Measurements from ENCODE around the gene WNT11.

Gene WNT11

GRCh38 chr11:76206327-76207081 is at the start of gene WNT11:
TSS of gene WNT11 (minus strand) at chr11:76206502. CDS start at chr11:76206407, 95 bp downstream.
- DNase-seq (ENCODE audit: low read depth in 2 of 2) = no peak

- DNase-seq (ENCODE audit: low read depth in 2 of 2) = no peak
Observed at GRCh38 chr11:76253416-76253815, 47.1 kb upstream of the WNT11 start.

DNA sequence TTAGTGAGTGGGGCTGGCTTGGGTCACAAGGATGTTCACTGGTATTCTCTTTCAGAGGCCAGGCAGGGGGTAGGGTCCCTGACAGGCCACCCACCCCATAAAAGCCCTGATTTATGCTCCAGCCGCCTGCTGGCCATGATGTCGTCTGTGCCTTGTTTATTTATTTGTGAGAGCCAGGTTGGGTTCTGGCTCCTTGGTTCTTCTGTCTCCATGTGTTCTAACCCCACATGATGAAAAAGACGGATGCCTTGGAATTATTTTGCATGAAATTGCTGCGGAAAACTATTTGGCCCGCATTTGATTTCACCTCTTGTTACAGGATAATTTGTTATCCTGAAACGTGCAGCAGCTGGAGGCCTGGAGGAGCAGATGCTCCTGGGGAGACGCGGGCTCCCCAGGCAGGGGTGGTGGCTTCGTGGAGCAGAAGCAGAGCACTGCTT is 46.3 kb upstream of the WNT11 start:
- DNase-seq (ENCODE audit: low read depth in 2 of 2) = no peak

- DNase-seq (ENCODE audit: low read depth in 2 of 2) = no peak
Observed at GRCh38 chr11:76251576-76251975, 45.3 kb upstream of the WNT11 start.

DNA sequence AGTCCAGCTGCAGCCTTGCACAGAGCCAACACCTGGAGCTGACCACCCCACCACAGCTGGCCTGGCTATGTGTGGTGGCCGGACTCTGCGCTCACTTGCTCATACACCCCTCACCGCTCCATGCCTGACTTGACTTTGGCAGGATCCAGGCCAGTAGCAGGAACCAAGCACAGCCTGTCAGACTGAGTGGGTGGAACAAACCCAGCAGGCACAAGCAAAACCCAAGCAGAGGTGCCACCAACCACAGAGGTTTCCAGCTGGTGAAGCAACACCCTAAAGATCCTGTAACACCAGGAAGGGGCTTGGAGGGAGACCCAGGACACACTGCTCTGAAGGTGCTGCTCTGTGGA is 44.9 kb upstream of the WNT11 start:
- DNase-seq (ENCODE audit: low read depth in 2 of 2) = no peak

DNA sequence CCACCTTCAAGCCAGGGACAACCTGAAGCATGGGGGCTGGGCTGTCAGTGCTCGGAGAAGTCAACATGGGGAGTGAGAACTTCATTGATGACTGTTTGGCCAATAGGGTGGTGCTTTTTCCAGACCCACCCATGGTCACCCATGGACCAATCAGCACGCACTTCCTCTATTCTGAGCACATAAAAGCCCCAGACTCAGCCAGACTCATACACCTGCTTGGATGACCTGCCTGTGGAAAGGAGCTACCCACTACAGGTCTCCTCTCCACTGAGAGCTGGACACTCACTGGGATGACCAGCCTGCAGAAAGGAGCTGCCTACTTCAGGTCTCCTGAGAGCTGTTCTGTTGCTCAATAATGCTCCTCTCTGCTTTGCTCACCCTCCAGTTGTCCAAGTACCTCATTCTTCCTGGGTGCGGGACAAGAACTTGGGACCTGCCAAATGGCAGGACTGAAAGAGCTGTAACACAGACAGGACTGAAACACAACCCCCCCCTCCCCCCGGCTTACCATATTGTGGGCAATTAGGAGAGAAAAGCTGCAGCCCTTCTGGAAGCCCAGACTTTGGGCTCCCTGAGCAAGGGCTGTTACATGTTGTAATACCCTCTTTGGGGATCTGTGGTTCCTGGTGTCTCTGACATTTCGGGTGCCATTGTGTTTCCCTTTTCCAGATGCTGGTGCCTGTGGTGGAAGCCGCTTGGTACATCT is 44.4 kb upstream of the WNT11 start:
- DNase-seq (ENCODE audit: low read depth in 2 of 2) = no peak

DNA sequence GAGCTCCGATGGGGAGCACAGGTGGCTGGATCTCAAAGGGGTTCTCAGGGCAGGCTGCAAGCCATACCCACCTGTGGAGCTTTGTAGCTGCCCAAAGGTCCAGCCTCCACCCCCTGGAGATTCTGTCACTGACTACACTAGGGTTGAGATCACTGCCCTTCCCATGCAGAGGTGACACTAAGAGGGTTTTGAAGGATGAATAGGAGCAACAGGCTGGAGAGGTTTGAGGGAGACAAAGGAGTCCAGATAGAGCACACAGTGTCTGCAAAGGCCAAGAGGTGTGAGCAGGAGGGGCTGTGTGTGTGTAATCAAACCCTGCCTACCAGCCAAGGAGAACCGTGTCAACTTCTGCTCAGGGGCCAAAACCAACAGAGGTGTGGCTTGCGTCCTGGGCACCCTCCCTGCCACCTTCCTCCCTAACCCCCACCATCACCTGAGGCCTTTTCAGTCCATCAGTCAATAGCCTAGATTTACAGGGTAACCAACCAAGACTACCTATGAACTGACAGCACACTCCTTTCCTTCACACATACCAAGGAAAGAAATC is 43.0 kb upstream of the WNT11 start:
- DNase-seq (ENCODE audit: low read depth in 2 of 2) = no peak

- DNase-seq (ENCODE audit: low read depth in 2 of 2) = no peak
Observed at GRCh38 chr11:76248210-76248609, 41.9 kb upstream of the WNT11 start.

- no peak for DNase-seq (ENCODE audit: low read depth in 2 of 2)
Observed at GRCh38 chr11:76247091-76247490, 40.8 kb upstream of the WNT11 start.

- DNase-seq (ENCODE audit: low read depth in 2 of 2) = no peak
Observed at GRCh38 chr11:76246271-76246933, 40.1 kb upstream of the WNT11 start.

- no peak for DNase-seq (ENCODE audit: low read depth in 2 of 2)
Observed at GRCh38 chr11:76245720-76246119, 39.4 kb upstream of the WNT11 start.

GRCh38 chr11:76244316-76244851 is 38.1 kb upstream of the WNT11 start:
- DNase-seq (ENCODE audit: low read depth in 2 of 2) = no peak

- DNase-seq (ENCODE audit: low read depth in 2 of 2) = no peak
Observed at GRCh38 chr11:76243957-76244285, 37.6 kb upstream of the WNT11 start.

- no peak for DNase-seq (ENCODE audit: low read depth in 2 of 2)
Observed at GRCh38 chr11:76243193-76243956, 37.1 kb upstream of the WNT11 start.

DNA sequence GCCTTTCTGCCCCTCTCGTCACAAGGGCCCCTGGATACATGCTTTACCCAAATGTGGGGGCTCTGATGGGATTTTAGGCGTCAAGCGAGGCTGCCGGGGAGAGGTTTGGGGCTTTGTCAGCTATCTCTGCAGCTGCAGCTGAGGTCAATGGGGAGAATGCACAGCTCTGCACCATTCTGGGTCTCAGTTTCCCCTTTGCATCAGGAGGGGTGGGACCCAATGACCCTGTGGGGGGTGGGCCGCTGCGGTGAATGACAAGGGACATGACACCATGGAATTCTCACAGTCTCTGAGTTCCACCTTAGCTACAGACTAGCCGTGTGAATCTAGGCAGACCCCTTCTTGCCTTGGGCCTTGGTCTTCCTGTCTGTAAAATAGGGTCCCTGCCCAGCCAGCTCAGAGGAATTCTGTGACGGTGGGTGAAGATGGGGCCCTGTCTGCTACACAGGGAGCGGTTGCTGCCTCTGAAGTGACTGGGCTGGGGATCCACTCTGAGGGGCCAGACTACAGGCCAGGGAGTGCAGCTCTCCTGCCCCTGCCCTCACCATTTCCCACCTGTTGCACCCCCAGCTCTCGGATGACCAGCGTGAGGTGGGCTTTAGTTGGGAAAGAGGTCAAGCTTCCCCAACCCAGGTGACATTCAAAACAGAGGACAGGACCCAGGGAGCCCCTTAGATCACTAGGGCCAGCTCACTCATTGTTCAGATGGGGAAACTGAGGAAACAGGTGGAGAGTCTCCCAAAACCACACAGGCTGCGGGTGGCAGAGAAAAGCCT is 35.9 kb upstream of the WNT11 start:
- no peak for DNase-seq (ENCODE audit: low read depth in 2 of 2)

DNA sequence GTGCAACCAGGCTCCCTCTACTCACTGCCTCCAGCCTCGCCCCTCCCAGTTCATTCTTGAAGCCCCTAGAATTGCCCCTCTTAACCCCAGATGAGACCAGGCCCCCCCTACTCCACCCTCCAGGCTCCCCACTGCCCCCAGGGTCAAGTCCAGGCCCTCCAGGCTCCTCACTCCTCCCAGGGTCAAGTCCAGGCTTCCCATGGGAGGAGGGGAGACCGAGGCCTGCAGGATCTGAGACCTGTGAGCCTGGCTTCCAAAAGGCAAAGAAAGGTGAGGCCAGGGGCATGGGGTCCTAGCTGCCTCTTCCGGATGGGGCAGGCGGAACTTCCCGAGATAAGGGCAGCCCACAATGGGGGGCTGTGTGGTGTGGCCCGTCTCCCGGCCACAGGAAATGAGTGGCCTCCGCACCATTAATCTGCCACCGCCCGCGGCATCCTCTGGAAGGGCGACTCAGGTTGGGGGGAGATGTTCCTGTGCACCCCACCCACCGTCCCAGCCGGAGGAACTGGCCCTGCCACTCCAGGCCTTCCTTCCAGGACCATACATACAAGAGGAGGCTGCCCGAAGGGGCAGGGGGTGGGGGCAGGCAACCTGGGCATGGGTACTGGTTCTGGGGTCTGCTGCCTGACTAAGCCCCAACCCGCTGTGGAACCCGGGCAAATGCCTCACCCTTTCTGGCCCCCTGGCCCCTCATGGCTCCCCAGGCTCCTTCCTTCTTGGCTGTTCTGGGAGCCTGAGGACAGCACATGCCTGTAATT is 35.1 kb upstream of the WNT11 start:
- DNase-seq (ENCODE audit: low read depth in 2 of 2) = no peak

DNA sequence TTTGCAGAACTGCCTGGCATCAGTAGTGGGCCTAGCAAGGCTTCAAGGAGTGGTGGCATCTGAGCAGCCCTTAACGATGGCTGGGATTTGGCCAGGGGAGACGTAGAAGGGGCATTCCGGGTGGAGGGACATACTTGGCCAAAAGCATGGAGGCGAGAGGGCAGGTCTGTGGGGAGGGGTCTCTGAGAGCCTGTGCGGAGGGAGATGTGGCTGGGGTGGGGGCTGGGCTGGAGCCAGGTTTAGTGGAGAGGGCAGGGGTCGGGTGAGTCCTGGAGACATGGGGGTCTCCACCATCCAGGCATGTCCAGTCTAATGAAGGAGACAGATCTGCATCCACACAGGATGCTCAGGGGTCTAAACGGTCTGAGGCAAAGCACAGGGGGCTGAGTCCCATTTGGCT is 34.4 kb upstream of the WNT11 start:
- DNase-seq (ENCODE audit: low read depth in 2 of 2) = no peak

- DNase-seq (ENCODE audit: low read depth in 2 of 2) = no peak
Observed at GRCh38 chr11:76240161-76240540, 33.8 kb upstream of the WNT11 start.

GRCh38 chr11:76239483-76240160 is 33.3 kb upstream of the WNT11 start:
- DNase-seq (ENCODE audit: low read depth in 2 of 2) = no peak

- no peak for DNase-seq (ENCODE audit: low read depth in 2 of 2)
Observed at GRCh38 chr11:76238551-76238950, 32.2 kb upstream of the WNT11 start.

Data from activated CD8-positive, alpha-beta memory T cell treated with anti-CD3 and anti-CD28 coated beads for 4 hours (primary cell).